Left renal cortex interstitium (tissue), 4 donors: ENCODE measurements around the gene SORCS2. TPM values are rescaled to one million over a fixed set of nuclear protein-coding genes. Genes with fewer than 3 reads are reported as not detected.
A peak's percentile ranks its signal among the peaks of the same experiment; 100 is the strongest.

ENCODE experiments used
- DNase-seq, 4 donors: peaks; one replicate each; pipeline ENCODE4 v3.0.0-alpha.2; 2013; ENCODE audit warnings: low read depth in 4 of 4, low spot score in 2 of 4, missing footprints in 1 of 4
- polyA plus RNA-seq, 4 donors: library from polyadenylated mRNA; unstranded; fragments of 120-200 nt; gene quantifications; one replicate each; pipeline ENCODE4 v1.2.1, GENCODE V29; 2013; ENCODE audit not compliant: insufficient read length in 4 of 4

The SORCS2 gene
- polyA plus RNA-seq, 4 donors, result 3.7 to 11.5 (median 8.4) TPM

DNA sequence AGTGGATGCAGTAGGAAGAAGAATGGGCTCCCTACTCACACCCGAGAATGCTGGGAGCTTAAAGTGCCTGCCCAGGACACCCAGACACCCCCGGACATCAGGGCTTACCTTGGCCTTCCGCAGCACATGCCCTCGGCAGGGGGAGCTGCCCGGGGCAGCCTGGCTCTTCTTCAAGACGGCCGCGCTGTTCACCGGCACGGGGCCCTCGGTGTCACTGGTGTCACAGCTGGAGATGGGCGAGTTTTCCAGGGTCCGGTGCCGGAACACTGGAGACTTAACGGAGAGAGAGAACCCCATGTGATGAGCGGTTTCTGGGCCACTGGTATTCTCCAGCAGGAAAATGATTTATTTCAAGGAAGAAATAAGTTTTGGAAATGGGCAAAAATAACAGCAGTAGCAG is 576.4 kb downstream of the SORCS2 start:
- no peak for DNase-seq

DNA sequence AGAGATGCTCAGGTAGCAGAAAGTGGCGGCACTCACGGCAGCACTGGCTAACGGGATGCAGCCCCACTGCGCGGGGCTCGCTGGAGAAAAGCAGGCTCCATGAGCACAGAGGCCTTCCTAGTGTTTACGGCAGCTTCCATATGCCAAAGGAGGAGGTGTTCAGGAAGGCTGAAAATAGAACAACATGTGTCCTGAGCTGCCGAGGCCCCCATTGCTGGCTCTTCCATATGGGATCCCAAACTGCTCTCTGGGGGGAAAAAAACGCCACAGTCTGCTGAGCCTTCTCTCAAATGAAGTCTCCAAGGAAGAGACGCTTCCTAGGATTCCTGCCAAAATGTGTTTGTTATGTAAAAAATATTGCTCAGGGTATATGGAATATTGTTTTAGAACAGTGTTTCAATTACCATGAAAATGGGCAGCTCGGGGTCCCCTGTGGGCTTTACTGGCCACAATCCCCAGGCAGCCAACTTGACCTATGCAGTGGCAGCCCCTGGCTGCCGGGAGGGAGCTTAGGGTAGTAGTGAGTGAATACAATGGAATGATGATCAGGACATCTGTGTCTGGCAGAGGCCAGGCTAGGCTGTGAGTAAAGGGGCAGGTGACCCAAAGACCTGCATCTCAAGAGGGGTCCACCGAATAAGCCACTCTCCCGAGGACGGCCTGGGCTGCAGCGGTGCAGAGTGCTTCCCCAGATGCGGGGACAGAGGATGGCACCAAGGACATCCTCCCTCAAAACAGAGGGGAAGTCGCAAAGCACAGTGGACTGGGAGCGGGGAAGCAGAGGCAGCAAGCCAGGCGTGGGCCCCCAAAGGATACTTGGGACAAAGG is 577.3 kb downstream of the SORCS2 start:
- no peak for DNase-seq

DNA sequence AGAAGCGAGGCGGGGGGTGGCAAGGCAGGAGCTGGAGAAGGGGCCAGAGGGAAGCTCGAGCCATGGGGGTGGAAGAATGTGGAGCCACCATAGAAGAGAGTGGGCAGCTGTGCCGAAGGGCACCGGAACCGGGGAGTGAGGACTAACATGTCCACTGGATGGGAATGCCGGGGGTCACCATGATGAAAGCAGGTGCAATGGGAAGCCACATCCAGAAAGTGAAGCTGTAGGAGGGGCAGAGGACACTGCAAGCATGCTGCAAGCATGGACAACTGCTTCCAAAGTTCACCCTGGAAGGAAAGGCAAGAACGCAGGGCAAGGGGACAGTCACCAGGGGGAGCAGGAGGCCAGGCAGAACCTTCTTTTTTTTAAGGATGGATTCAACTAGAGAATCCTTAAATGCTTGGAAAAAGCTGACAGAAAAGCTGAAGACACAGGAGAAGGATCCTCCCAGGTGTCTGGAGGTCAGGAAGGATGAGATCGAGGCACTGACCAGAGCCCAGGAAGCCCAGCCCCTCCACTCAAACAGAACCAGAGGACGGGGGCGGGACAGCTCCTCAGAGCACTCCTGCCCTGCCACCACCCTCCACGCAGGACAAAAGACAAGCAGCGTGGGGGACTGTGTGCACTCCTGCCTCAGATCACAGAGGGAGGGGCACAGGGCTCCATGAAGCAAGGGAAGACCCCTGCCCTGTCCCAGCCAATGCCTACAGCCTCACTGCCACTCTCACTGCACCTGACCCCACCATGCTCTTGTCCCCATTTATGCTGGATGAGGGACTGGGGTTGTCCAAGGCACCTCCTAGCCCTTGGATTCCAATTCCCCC is 578.1 kb downstream of the SORCS2 start:
- DNase-seq, result no peak

- DNase-seq, result no peak
Observed at GRCh38 chr4:7771056-7771455, 578.7 kb downstream of the SORCS2 start.

GRCh38 chr4:7771541-7772507 is 579.5 kb downstream of the SORCS2 start:
- DNase-seq, result no peak

DNA sequence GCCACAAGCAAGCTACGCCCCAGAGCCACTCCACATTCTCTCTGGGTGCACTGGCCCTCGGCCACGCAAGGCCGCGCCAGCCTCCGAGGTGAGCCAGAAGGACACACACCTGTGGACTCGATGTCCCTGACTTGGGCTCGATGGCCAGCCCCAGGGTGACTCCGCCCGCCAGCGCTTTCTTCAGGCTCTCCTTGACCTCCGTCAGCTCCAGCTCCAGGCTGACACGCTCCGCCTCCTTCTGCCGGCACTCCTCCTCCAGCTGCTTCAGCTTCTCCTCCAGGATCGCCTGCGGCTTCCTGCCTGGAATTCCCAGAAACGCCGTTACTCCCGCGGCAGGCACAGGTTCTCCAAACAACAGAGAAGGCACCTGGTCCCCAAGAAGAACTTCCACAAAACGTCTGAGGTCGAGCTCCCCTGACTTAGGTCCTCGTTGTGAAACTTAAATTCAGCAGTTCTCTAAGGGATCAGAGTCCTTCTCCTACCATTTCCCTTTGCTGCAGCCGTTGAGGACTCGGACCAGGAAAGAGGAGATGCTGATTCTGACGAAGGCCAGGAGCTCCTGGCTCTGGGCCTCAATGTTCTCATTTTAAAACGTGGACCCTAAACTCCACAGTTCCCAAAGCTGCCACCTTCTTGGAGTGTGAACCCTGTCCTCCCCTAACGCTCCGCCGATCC is 580.5 kb downstream of the SORCS2 start:
- DNase-seq, result no peak

- no peak for DNase-seq
Observed at GRCh38 chr4:7773401-7774180, 581.3 kb downstream of the SORCS2 start.

- no peak for DNase-seq
Observed at GRCh38 chr4:7774301-7775294, 582.3 kb downstream of the SORCS2 start.

GRCh38 chr4:7775396-7775795 is 583.1 kb downstream of the SORCS2 start:
- no peak for DNase-seq

GRCh38 chr4:7777017-7777710 is 584.8 kb downstream of the SORCS2 start:
- DNase-seq, result no peak

- no peak for DNase-seq
Observed at GRCh38 chr4:7777871-7778509, 585.7 kb downstream of the SORCS2 start.

DNA sequence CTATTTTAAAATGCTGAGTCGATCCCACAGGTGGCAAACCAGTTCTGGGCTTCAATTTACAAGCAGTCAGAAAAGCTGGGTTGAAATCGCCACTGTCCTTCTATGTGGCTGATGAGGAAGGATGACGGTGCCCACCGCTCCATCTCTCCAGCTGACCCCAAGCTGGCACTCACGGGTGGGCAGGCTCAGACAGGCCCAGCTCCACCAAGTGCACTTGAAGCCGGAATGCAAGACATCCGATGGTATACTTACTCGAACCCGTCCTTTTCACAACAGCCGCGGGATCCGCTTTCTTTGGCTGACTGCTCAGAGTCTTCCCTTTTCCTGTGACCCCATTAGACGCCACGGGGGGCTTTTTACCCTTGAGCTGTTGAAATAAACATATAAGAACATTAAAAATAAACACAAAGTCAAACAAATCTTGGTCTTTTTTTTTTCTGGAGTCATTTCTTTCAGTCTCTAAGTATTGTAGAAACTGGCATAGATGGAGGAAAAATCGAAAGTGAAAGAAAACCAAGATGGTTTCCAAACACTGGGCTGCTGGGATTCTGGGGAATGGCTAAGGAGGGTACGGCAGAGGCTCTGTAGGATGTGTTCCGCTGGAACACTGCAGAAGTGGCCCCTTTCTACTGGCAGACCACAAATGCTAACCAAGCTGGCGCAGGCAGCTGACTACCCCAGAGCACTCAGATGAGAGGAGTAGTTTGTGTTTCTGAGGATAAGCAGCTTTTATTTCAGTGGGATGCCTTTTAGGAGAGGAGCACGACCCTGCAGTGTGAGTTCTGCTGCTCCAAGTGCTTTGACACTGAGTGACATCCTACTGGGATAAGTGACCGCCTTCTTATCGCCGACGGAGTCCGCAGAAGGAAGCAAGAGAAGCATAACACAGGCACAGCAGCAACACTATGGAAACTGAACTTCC is 586.4 kb downstream of the SORCS2 start:
- DNase-seq, result no peak

GRCh38 chr4:7779432-7779768 is 587.1 kb downstream of the SORCS2 start:
- peak in 1 of 4 donors; percentile 74 for DNase-seq

DNA sequence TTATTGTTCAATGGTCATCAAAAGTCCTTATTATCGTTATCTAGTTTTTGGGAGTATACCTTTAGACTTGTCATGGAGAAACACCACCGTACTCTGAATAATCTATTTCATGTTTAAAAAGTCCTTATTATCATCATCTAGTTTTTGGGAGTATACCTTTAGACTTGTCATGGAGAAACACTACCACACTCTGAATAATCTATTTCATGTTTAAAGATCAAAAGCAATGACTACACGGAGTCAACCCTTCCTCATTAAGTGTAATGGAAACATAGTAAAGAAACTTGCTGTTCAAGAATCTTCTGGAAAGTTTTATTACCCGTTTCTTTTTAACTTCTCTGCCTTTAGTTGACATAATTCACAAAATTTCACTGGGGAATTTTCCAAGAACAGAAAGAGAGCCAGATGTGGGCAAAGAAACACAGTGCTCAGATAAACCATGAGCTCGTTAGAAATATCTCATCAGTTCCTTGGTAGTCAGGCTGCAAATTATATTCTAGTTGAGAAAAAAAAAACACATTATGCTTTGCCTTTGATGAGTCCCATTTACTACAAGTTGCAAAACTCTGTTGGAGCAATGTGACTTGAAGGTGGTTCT is 588.5 kb downstream of the SORCS2 start:
- DNase-seq, result no peak

DNA sequence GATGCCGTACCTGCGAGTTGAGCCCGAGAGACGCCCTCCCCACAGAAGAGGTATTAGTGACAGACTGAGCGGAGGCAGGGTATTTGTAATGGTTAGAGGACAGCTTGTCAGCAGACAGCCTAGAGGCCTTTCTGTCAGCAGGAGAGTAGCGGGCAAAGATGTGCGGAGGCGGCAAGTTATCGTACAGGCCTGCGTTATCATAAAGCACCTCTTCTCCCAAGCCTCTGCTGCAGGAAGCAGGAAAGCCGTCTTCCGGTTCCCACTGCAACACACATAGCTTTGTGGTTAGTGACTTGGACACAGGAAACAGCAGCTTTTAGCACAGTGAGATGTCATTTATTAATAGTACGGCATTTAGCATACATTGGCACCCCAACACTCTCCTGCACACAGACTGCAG is 589.0 kb downstream of the SORCS2 start:
- no peak for DNase-seq

GRCh38 chr4:7781993-7782392 is 589.7 kb downstream of the SORCS2 start:
- DNase-seq, result no peak
